ENCODE data around the gene PPM1H.
A peak's percentile ranks its signal among the peaks of the same experiment; 100 is the strongest.

PPM1H gene

DNA sequence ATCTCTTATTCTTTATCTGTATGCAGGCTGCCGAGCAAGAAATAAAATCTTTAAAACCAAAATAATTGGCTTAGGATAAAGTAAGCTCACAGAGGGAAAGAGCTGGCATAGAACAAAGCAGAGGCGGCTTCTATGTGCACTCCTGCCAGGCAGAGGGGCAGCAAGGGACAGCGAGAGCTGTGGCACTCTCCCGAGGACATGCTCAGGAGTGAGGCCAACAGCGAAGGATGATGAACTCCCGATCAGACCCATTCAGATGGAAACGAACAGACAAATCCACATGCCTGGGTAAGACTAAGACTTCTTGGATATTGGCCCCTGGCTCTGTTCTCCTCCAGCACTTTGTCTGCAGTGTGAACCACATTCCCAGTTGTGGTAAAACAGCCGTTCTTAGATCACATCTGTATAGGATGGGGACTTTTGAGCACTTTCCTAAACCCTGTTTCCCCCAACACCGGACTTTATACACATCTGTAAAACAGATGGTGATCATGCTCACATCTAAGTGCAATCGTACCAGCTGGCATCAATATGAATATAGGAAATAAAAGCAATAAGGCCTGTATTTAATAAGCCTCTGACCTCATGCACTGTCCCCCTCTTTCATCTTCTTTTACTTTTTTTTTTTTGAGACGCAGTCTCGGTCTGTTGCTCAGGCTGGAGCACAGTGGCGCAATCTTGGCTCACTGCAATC, 134.1 kb downstream of the PPM1H start:
- DNase-seq (ENCODE audit: low read depth in 2 of 3, low spot score in 2 of 3): no peak

DNA sequence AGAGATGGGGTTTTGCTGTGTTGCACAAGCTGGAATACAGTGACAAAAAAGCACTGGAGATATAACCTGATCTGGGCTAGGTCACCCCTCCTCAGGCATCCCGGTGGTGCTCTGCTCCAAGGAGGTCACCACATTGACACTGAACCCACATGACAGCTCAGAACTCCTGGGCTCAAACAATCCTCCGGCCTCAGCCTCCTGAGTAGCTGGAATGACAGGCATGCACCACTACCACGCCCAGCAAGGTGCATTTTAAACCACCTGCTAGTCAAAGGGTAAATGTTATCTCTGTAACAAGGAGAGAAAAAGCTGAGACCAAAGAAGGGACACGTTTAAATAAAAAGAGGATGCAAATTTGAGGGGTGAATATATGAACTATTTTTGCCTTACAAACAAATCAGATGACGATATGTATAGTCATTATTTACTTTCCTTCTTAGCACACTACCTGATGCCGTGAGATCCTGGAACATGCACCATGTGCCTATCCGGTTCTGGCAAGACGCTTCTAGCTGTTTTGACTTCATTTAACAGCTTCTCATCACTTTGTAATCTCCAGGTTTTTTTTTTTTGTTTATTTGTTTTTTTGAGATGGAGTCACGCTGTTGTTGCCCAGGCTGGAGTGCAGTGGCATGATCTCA, 135.1 kb downstream of the PPM1H start:
- DNase-seq (ENCODE audit: low read depth in 2 of 3, low spot score in 2 of 3): no peak

DNA sequence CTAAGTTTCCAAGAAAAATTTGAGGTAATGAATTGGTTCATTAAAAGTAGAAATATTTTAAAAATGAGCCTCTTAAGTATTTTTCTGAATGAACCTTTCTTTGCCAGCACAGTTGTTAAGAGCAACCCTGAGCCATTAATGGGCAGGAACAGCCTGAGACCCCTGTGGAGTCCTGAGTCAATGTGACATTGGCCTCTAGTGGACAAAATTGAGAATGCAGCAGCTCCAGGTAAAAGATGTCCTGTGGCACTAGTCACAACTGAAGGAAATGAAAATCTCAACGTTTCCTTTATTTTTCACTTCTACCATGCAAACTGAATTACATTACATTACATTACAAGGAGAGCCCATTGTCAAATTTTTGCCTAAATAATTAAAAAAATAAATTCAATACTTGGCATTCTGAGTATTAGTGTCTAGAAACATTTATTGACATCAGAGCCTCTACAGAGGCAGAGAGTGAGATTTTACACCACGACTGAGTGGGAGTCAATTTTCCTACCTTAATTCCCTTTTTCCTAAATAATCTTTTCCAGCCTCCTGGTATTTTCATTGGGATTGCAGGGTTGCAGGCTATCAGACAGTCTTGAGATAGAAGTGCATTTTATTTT, 135.7 kb downstream of the PPM1H start:
- DNase-seq (ENCODE audit: low read depth in 2 of 3, low spot score in 2 of 3): no peak

DNA sequence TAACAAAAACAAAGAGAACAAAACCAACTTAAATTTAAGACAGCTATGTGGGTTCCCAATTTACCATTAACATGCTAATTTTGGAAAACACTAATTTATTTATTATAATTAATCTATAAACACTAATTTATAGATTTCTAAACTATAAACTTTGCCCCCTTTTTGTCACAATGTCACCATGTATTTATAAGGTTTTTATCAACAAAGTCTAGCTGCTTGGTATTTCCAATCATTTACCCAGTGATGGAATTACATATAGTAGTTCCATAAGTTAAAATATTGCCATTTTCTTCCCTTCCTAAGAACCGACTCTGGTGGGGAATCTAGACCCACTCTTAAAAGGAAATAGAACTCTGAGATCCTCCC, 140.7 kb downstream of the PPM1H start:
- no peak for DNase-seq (ENCODE audit: low read depth in 2 of 3, low spot score in 2 of 3)

DNA sequence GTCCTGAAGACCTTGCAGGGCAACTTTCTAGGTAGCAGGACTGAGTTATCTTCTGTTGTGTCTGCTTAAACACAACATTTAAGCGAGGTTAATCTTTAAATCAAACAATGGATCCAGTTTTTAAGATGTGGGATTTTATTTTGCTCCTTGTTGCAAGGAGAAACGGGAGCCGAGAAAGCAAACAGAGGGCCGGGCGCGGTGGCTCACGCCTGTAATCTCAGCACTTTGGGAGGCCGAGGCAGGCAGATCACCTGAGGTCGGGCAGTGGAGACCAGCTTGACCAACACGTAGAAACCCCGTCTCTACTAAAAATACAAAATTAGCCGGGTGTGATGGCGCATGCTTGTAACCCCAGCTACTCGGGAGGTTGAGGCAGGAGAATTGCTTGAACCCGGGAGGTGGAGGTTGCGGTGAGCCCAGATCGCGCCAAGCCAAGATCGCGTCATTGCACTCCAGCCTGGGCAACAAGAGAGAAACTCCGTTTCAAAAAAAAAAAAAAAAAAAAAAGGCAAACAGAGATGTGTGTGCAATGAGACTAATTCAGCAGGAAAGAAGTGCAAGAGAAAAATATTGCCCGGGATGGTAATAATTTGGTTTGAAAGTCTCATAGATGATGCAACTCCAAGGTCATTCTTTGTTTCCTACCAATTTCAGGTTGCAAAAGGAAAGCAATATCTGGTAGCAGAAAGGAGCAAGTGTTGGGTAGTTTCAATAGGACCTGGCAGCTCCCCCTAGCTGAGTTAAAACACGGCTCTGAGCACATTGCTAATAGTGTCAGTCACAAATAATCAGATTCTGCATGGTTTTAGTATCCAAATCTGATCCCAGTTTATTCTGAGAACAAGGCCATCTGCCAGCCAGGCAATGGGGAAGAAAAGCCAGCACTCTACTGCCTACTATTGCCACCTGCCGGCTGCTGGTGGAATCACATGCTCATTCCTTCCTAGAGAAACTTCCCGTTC, 141.4 kb downstream of the PPM1H start:
- peak in 2 of 3 experiments; percentile 50 to 52 for DNase-seq (ENCODE audit: low read depth in 2 of 3, low spot score in 2 of 3)

DNA sequence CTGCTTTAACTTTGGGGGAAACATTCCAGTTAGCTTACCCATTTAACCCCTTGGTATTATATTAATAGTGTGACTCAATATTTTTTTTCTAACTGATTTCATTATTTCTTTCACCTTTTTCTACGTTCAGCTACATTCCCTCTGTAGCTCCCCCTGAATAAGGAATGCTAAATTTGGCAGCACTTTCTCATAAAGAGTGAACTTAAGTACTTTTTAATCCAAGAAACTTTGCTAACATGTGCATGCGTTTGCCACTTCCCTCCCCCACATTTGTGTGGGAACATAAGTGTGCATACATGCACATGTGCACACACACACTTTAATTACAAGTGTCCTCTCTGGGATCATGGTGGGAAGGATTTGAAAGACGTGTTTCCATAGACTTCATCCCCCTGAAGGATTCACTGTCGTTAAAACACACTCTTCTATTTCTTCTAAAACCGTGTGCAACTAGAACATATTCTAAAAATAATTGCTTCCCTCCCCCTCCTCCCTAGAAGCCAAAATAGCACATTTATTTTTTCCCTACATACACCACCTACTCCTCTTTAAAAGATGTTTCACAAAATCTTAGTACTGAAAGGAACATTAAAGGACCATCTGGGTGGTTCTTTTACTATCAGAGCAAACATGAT, 142.6 kb downstream of the PPM1H start:
- DNase-seq (ENCODE audit: low read depth in 2 of 3, low spot score in 2 of 3): no peak

DNA sequence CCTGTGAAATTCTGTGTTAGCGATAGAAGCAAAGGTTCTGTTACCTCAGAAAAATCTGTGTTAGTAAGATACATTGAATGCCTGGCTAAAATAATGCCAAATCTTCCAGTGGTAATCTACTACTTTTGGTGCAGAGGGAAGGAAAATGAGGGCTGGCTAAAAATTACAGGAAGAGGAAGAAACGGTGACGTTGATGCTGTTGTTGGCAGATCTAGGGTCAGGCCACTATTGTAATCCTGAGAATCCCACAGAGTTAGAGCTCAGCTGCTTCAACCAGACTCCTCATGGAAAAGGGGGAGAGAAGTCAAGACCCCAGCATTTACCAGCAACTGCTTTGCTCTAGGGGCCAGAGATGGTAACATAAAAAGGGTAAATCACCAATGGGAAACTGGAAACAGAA, 145.1 kb downstream of the PPM1H start:
- no peak for DNase-seq (ENCODE audit: low read depth in 2 of 3, low spot score in 2 of 3)

DNA sequence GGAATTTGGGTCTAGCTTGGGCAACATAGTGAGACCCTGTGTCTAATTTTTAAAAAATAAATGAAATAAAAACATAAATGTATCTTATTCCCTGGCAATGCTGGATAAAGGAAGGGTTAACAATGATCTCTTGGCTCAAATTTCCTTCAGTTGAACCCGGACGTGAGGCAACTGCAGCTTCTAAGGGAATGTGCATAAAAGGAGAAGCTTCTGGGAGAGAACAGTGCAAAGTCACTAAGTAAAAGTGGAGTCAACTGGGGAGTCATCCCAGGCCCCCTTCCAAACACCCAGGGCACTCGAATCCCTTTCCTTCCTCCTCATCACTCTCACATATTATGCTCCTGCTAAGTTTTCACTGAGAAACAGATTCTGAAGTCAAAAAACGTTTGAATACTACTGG, 147.3 kb downstream of the PPM1H start:
- no peak for DNase-seq (ENCODE audit: low read depth in 2 of 3, low spot score in 2 of 3)

DNA sequence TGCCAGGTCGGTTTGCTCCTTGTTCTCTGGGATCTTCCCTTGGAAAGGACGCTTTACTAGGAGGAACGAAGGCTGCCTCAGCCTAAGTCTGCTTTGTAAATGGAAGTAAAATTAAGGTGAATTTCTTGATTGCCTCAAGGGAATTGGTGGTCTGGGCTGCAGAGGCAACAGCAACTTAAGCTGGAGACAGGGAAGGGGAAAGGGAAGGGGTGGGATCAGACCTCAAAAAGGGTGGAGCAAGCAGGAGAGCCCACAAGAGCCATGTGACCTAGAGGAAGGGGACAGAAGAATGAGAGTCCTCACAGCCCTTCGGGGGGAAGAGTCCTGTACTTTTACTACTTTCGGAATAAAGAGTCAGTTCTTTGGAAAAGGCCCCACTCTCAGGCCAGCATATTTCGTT, 147.9 kb downstream of the PPM1H start:
- no peak for DNase-seq (ENCODE audit: low read depth in 2 of 3, low spot score in 2 of 3)

DNA sequence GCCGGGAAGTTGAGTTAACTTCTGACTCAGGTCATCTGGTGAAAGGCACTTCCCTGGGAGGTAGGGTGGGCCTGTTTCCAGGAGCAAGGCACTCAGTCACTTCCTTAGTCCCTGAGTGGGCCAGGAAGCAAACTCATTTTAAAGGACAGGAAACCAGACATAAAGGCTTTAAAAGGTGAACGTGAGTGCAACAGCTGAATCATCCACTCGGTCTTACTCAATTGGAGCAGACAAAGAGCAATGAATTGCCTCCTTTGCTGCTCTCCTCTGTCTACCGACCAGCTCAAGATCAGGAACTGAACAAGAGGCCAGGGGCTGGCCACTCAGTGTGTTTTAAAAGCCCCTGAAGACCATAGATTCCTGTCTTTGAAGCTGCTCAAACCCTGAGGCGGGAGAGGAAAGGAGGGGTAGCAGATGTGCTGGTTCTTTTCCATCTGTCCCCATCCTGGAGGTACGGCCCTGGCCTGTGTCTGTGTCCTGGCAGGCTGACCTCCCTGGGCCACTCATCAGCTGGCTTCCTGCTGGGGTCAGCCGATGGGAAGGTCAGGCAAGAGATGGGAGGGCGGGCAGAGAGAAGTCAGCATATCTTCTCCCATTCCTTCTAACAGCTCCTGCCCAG, 148.9 kb downstream of the PPM1H start:
- no peak for DNase-seq (ENCODE audit: low read depth in 2 of 3, low spot score in 2 of 3)

DNA sequence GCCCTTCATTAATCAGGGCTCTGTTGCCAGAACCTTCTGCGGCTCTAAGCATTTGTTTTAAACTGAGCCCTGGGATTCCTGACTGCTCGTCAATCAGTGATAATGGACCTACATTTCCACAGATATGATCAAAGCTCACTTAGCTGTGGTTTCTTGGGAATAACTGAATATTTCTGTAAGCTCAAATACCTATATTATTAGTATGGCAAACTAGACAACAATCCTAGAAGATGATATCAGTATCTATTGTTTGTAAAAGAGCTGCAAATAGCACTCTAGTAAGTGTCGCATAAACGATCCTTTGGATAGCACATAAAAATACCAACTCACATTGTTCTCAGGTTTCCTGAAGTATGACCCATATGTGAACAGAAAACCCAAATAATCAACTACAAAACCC, 150.4 kb downstream of the PPM1H start:
- DNase-seq (ENCODE audit: low read depth in 2 of 3, low spot score in 2 of 3): no peak

DNA sequence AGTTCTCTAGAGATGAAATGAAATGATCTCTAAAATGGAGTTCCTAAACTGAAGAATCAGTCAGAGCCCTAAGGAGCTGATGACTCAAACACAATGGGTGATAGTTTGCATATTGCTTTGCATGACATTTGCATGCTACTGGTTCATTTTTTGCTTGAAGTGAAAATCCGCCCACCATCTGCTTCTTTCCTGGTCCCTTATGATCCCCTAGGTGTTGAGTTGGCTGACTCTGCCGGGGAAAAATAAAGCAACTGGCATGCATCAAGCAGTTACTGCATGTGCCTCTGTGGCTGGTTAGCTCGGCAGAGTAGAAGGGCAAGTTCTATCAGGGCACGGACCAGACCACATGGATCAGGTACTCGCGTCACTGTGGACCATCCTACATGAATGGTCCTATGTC, 151.1 kb downstream of the PPM1H start:
- no peak for DNase-seq (ENCODE audit: low read depth in 2 of 3, low spot score in 2 of 3)

DNA sequence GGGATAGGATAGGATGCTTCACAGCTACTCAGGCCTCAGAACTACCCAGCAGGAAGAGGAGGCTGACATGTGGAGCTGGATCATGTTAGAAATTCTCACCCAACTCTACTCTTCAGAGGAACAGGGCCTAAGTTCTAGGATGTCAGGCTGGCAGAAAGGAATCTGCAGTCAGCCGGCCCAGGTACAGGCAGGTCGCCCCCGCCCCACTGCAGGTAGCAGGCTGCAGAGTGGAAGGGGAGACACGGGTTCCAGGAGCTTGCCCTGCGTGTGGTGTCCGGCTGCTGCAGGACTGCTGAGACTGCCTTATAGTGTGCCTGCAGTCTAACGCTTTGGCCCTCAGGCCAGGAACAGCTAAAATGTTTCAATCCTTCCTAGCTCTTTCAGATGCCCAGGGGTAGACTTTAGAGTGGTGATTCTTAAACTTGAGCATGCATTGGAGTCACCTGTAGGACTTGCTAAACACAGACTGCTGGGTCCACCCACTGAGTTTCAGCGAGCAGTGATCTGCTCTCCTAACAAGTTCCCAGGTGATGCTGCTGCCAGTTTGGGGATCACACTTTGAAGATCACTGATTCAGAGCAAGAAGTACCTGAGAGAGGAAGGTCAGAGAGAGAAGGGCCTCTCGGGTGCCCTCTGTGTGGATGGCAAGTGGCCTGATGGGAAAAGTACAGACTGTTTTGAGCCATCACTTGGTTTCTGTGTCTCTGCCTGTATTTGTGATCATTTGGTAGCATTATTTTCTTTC, 153.6 kb downstream of the PPM1H start:
- DNase-seq (ENCODE audit: low read depth in 2 of 3, low spot score in 2 of 3): no peak

DNA sequence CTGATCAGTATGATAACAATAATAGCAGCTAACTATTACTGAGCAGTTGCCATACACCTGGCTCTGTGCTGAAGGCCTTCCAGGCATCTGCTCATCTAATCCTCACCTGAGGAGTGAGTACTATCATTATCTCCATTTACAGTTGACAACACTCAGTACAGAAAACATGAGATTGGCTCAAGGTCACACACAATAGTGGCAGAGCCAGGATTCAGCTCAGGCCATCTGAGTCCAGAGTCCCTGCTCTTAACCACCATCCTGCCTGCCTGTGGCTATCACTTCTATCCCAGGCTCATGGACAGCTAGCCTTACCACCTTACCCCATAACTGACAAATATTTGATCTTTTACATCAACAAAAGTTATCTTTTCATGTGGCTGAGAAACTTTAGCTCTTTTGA, 155.5 kb downstream of the PPM1H start:
- no peak for DNase-seq (ENCODE audit: low read depth in 2 of 3, low spot score in 2 of 3)

DNA sequence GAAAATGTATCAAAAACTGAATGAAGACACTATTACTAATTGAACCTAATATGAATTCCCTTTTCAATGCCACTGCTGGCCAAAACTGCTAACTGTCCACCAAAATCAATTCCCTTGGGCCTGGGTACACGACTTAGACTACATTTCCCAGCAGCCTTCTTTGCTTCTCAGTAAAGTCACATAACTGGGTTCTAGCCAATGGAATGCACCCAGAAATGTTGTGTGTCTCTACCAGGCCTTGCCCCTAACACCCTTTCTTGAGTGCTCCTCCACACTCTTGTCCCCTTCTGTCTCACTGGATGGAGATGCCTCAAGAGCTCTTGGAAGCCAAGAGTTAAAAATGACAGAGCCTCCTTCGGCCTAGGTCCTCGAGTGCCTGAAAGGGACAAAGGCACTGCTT, 156.8 kb downstream of the PPM1H start:
- DNase-seq (ENCODE audit: low read depth in 2 of 3, low spot score in 2 of 3): no peak

DNA sequence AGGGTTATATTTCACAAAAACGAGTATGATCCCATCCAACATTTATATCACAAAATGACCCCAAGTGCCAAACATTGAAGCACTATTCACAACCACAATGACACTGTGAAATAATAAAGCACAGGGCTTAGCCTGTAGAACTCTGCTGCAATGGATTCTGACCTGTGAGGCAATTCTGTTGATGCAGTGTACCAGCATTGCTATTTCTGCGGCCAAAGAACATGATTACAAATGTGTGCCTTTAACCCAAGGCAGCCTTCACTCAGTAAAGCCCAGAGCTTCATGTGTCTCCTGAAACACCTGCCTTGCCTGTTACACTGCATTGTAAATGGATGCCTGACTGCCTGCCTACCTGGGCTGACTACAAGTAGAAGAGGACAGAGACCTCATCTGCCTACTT, 158.0 kb downstream of the PPM1H start:
- no peak for DNase-seq (ENCODE audit: low read depth in 2 of 3, low spot score in 2 of 3)

DNA sequence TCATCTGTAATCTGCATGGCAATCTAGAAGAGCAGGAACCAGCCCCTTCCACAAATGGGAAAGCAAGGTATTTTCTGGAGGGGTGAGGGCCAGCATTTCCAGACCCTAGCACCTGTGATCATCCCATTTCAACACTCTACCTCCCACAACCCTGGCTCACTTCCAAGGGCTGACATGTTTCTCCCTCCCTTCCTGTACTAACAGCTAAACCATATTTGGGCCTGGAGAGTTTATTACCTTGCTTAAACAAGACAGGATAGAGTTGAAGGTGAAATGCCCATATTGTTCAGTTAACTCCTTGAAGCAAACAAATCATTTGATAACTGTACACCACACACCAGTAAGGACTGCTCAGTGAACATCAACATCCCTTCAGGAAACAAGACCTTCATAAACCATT, 158.4 kb downstream of the PPM1H start:
- no peak for DNase-seq (ENCODE audit: low read depth in 2 of 3, low spot score in 2 of 3)

DNA sequence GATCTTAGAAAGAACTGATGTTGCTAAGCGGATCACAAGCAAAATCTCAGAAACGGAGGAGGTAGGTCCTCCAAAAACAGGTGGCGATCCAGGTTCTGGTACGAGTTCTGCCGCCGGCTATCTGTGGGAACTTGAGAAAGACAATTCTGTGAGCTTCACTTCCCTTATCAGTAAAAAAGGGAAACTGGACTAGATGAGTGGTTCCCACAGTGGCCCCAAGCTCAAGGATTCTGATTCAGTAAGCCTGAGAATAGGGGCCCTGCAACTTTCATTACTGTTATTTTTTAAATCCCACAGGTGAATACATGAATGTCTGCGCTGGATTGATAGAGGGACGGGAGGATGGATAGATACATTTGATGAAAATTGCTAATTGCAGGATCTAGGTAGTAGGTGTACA, 160.2 kb downstream of the PPM1H start:
- no peak for DNase-seq (ENCODE audit: low read depth in 2 of 3, low spot score in 2 of 3)

DNA sequence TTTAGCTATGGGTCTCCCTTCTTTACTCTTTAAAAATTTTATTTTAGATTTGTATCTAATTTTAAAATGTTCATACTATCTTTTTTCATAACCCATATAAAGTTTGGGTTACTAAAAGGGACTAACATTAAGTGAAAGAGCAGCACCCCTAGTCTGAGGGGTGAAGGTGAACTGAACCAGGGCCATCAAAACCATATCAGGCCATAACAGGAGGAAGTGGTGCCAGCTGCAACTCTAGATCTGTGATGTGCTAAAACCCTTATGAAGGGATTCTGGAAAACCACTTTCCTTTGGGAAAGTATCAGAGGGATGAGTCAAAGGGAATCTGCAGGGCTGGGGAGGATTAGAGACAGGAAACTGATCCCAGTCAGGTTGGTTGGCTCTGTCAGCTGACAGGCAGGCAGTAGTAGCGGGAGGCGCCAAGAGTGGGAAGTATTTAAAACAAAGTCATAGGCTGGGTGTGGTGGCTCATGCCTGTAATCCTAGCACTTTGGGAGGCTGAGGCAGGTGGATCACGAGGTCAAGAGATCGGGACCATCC, 162.5 kb downstream of the PPM1H start:
- DNase-seq (ENCODE audit: low read depth in 2 of 3, low spot score in 2 of 3): no peak

DNA sequence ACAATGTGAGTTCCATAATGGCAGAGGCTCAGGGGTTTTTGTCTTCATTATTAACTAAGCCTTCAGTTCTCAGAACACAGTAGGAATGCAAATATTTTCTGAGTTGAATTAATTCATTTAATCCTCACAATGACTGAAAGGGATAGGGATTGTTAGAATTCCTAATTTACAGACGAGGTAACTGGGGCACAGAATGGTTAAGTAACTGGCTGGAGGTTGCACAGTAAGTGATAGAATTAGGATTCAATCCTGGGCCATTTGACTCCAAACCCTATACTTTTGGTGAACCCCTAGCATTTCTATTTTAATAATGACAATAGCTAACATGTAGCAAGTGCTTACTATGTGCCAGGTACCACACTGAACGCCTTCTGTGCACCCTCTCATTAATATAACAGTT, 163.1 kb downstream of the PPM1H start:
- DNase-seq (ENCODE audit: low read depth in 2 of 3, low spot score in 2 of 3): no peak
